K562 (cell line): ENCODE results near the gene EHMT2. TPM values are rescaled to one million over a fixed set of nuclear protein-coding genes. Genes with fewer than 3 reads are reported as not detected.
A peak's percentile ranks its signal among the peaks of the same experiment; 100 is the strongest.

Experiments
- ATAC-seq: fragments of 200-7000 bp; cut with Tn5 transposase; 3 replicates; pipeline ENCODE4 v1.9.1; 2020; ENCODE audit warnings: moderate library complexity
- BruUV-seq: library from RNA; stranded (reverse); fragments of 400-500 nt; replicated peaks from 2 replicates; lab custom pipeline; 2021; lab: Mats Ljungman, UMichigan
- CTCF ChIA-PET: fragments of 300-600 bp; formaldehyde crosslinking; extraction: SDS; loops from one replicate; lab custom pipeline; 2021; ENCODE audit warnings: low intra/inter-chr PET ratio; lab: Yijun Ruan, JAX
- POLR2A ChIA-PET: fragments of 300-600, 350-650 bp; sonication (Branson Sonifier 250); formaldehyde crosslinking; extraction: SDS; loops from one replicate; lab custom pipeline; 2021; ENCODE audit warnings: antibody characterized with exemption, inconsistent platforms; lab: Yijun Ruan, JAX
- DNase-seq, 4 experiments: peaks; one replicate each; pipeline versions ENCODE4 v3.0.0 to v3.0.0-alpha.2; 2011 to 2018; ENCODE audit warnings: low spot score in 3 of 4, mixed read lengths in 3 of 4; ENCODE audit errors: extremely low read depth in 1 of 4
- FAIRE-seq: peaks from 2 replicates; lab custom pipeline; 2011; peaks lifted over from hg19 to GRCh38; lab: Jason Lieb, UNC
- H2AFZ ChIP-seq: 2 replicates; pipeline ENCODE4 v1.6.0; 2011; ENCODE audit warnings: low read depth, low read length, control low read depth, inconsistent platforms
- H3K27ac ChIP-seq: fragments of 200-600 bp; 3 replicates; pipeline ENCODE4 v1.8.0; 2011; ENCODE audit warnings: low read depth, mild to moderate bottlenecking, control low read depth, inconsistent platforms, low read length, moderate library complexity, mixed read lengths; ENCODE audit errors: extremely low read depth
- H3K27me3 ChIP-seq, 2 experiments: fragments of 300-600 bp in 1 of 2; 2 replicates in 1 of 2; 3 replicates in 1 of 2; pipeline versions ENCODE4 v1.6.0 to v1.8.0; 2011; ENCODE audit warnings: inconsistent platforms in 2 of 2, low read length in 2 of 2, mild to moderate bottlenecking in 1 of 2, mixed read lengths in 1 of 2, moderate library complexity in 1 of 2; ENCODE audit not compliant: control insufficient read depth in 2 of 2, insufficient read depth in 2 of 2
- H3K36me3 ChIP-seq: fragments of 300-600 bp; 3 replicates; pipeline ENCODE4 v1.8.0; 2011; ENCODE audit warnings: mild to moderate bottlenecking, low read length, inconsistent platforms; ENCODE audit not compliant: control insufficient read depth, insufficient read depth
- H3K4me1 ChIP-seq, 2 experiments: fragments of 200-600 bp in 1 of 2; replicated peaks in 1 of 2; 2 replicates in 1 of 2; 3 replicates in 1 of 2; pipeline versions ENCODE4 v1.5.1 to v1.8.0; 2011; ENCODE audit warnings: inconsistent platforms in 2 of 2, low read length in 2 of 2, mild to moderate bottlenecking in 1 of 2, mixed read lengths in 1 of 2, moderate library complexity in 1 of 2; ENCODE audit not compliant: control insufficient read depth in 2 of 2, insufficient read depth in 2 of 2
- H3K4me2 ChIP-seq: 2 replicates; pipeline ENCODE4 v1.6.1; 2011; ENCODE audit warnings: low read length, control low read depth, inconsistent platforms, mixed read lengths; ENCODE audit not compliant: insufficient read depth
- H3K4me3 ChIP-seq: fragments of 200-600 bp; sonication (generic), shearing (Covaris generic); 2 replicates; pipeline ENCODE4 v1.5.1; 2016; ENCODE audit warnings: control low read depth, inconsistent platforms
- H3K79me2 ChIP-seq: fragments of 200-600 bp; 3 replicates; pipeline ENCODE4 v1.8.0; 2011; ENCODE audit warnings: low read length, inconsistent platforms; ENCODE audit not compliant: control insufficient read depth, insufficient read depth
- H3K9ac ChIP-seq, 2 experiments: 2 replicates each; pipeline versions ENCODE4 v1.6.0 to v1.6.1; 2011; ENCODE audit warnings: low read depth in 2 of 2, low read length in 2 of 2, control low read depth in 1 of 2, inconsistent platforms in 1 of 2, mild to moderate bottlenecking in 1 of 2, mixed read lengths in 1 of 2; ENCODE audit not compliant: insufficient read depth in 1 of 2
- H3K9me1 ChIP-seq: one replicate; pipeline ENCODE4 v1.6.0; 2011; ENCODE audit warnings: inconsistent platforms, mild to moderate bottlenecking, low read length, moderate library complexity; ENCODE audit not compliant: control insufficient read depth, insufficient read depth
- H3K9me3 ChIP-seq: replicated peaks from 2 replicates; pipeline ENCODE4 v1.5.1; 2011; ENCODE audit warnings: low read depth, low read length, inconsistent platforms; ENCODE audit not compliant: control insufficient read depth, insufficient read depth
- H4K20me1 ChIP-seq: replicated peaks from 2 replicates; pipeline ENCODE4 v1.6.1; 2011; ENCODE audit warnings: low read length, inconsistent platforms, mixed read lengths; ENCODE audit not compliant: control insufficient read depth, insufficient read depth
- ARHGAP35 ChIP-seq: fragments of 450-650 bp; IDR thresholded peaks from 2 replicates; pipeline ENCODE4 v1.6.1; 2018; ENCODE audit not compliant: partially characterized antibody
- RAD51 ChIP-seq: fragments of 450-650 bp; IDR thresholded peaks from 2 replicates; pipeline ENCODE4 v1.7.1; 2016; ENCODE audit warnings: low read depth, mild to moderate bottlenecking, borderline replicate concordance
- USF2 ChIP-seq: sonication (generic); formaldehyde crosslinking; IDR thresholded peaks from 2 replicates; pipeline ENCODE4 v1.5.0; 2020; ENCODE audit warnings: missing genetic modification reagents
- ZNF280B ChIP-seq: fragments of 250-450 bp; sonication (Bioruptor Pico); IDR thresholded peaks from 2 replicates; pipeline ENCODE4 v1.5.1; 2021; ENCODE audit warnings: mild to moderate bottlenecking
- WGBS: fragments of 100-300 bp; shearing (Covaris generic); methylation state at CpG from one replicate; pipeline ENCODE4 v1.1.6; 2016; ENCODE audit warnings: low coverage, mixed read lengths; ENCODE audit not compliant: insufficient coverage; ENCODE audit errors: missing lambda C conversion rate; 5-methylcytosine and 5-hydroxymethylcytosine counted together
- in situ Hi-C: fragments of 300-500 bp; cut with MboI; formaldehyde crosslinking; loops from 4 replicates; pipeline ENCODE4 v1.15.0; 2018; ENCODE audit warnings: inconsistent platforms, mixed read lengths
- intact Hi-C: fragments of 100-400 bp; cut with micrococcal nuclease; formaldehyde crosslinking; loops from 2 replicates; pipeline ENCODE4 v1.14.2; 2022
- polyA plus RNA-seq, 8 experiments: library from polyadenylated mRNA; depleted of rRNA in 4 of 8; stranded (reverse) in 5 of 8; unstranded in 3 of 8; fragments of >200 nt; fragmentation: Nextera tagmentation in 2 of 8; fragmentation: Illumina TruSeq in 1 of 8; extraction: Ambion mirVana in 2 of 8; extraction: Trizol in 1 of 8; gene quantifications; 2 replicates each; pipeline versions ENCODE4 v1.2.1 to v1.2.3, GENCODE V29; 2011 to 2014; ENCODE audit warnings: inconsistent platforms in 1 of 8, missing spikeins in 1 of 8
- total RNA-seq, 7 experiments: library from RNA; depleted of rRNA in 6 of 7; stranded (reverse); fragments of >200 nt in 6 of 7; fragmentation: Illumina TruSeq in 2 of 7; extraction: Trizol in 2 of 7; gene quantifications; 2 replicates each; pipeline versions ENCODE4 v1.2.1 to v1.2.3, GENCODE V29; 2011 to 2021; ENCODE audit warnings: low replicate concordance in 1 of 7
- TF ChIP-seq, protein P1 (sequence below): fragments of 450-650 bp; formaldehyde crosslinking; IDR thresholded peaks from 2 replicates; pipeline ENCODE4 v1.4.0; 2020; ENCODE audit warnings: mild to moderate bottlenecking, mixed read lengths
- TF ChIP-seq, protein P2 (sequence below): sonication (generic); formaldehyde crosslinking; IDR thresholded peaks from 2 replicates; pipeline ENCODE4 v1.8.0; 2022; ENCODE audit warnings: missing genetic modification reagents, mild to moderate bottlenecking, borderline replicate concordance

Gene EHMT2
- total and polyA plus RNA-seq, 9 of the 15 experiments (the other 6 are each of a cell fraction or from before 2014, with no cell fraction given) = 2.1 to 63.8 (median 38.5) TPM

DNA sequence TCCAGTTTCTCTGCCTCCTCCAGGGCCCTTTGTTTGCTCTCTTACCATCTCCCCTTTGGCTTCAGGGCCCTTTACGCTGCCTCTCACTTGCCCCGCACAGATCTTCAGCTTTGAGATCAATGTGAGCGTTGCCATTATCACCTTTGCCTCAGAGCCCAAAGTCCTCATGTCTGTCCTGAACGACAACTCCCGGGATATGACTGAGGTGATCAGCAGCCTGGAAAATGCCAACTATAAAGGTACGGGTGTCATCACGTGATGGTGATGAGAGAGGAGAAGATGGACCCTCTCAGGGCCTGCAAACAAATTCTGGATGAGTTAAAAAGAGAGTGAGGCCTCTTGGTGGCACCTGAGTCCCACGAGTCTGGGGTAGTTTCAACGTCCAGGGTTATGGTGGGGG lies 38.3 kb upstream of the EHMT2 start (continued):
- TF ChIP-seq, protein P1, sequence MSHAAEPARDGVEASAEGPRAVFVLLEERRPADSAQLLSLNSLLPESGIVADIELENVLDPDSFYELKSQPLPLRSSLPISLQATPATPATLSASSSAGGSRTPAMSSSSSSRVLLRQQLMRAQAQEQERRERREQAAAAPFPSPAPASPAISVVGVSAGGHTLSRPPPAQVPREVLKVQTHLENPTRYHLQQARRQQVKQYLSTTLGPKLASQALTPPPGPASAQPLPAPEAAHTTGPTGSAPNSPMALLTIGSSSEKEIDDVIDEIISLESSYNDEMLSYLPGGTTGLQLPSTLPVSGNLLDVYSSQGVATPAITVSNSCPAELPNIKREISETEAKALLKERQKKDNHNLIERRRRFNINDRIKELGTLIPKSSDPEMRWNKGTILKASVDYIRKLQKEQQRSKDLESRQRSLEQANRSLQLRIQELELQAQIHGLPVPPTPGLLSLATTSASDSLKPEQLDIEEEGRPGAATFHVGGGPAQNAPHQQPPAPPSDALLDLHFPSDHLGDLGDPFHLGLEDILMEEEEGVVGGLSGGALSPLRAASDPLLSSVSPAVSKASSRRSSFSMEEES (CRISPR knock-in tag) = peak; percentile 84
- peak; percentile 52; the same call in 1 of the 2 replicates for TF ChIP-seq RAD51
- no peak for TF ChIP-seq ARHGAP35

DNA sequence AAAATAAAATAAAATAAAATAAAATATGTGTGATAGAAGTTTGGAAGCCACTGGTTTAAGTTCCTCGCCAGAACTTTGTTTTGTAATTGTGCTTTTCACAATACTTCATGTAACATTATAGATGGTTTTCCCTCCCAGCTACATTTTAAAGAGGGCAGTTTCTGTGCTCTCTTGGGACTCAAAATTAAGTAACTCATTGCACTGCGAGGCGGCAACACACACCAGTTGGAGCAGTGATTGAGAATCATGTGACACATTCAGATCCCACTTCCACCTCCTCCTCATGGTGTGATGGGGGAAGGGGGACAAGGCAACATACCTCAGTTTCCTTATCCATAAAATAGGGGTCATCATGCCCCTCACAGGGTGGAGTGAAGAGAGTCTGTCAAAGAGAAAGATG lies 37.5 kb upstream of the EHMT2 start:
- CTCF ChIA-PET = no interaction called here
- Histone ChIP-seq H3K9me1 (no peaks in the 10 kb centered on the region), H3K27me3 (peaks cover 8 to 12% of the 10 kb centered on the region in 2 experiments; a peak in 2 of 5 replicates), H3K9me3 (no peaks in the 10 kb centered on the region)
- no TSS peak for BruUV-seq
- in situ Hi-C loops = no loop called here
- ATAC-seq = no peak
- no peak for TF ChIP-seq ZNF280B (CRISPR knock-in tag)
- TF ChIP-seq USF2 (CRISPR knock-in tag) = 0 out of 2 replicates have a peak, but pooled peaks have one; percentile 13
- TF ChIP-seq, protein P2, sequence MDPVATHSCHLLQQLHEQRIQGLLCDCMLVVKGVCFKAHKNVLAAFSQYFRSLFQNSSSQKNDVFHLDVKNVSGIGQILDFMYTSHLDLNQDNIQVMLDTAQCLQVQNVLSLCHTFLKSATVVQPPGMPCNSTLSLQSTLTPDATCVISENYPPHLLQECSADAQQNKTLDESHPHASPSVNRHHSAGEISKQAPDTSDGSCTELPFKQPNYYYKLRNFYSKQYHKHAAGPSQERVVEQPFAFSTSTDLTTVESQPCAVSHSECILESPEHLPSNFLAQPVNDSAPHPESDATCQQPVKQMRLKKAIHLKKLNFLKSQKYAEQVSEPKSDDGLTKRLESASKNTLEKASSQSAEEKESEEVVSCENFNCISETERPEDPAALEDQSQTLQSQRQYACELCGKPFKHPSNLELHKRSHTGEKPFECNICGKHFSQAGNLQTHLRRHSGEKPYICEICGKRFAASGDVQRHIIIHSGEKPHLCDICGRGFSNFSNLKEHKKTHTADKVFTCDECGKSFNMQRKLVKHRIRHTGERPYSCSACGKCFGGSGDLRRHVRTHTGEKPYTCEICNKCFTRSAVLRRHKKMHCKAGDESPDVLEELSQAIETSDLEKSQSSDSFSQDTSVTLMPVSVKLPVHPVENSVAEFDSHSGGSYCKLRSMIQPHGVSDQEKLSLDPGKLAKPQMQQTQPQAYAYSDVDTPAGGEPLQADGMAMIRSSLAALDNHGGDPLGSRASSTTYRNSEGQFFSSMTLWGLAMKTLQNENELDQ (CRISPR knock-in tag) = no peak
- TF ChIP-seq, all 486 proteins: peak for 1
- Histone ChIP-seq H3K4me2 (no peak overlapping the region), H3K9ac (no peak overlapping the region), H3K79me2 (no peaks in the 10 kb centered on the region), H3K27ac (no peak overlapping the region), H2AFZ (no peak overlapping the region), H3K4me1 (peaks cover 0 to 7% of the 10 kb centered on the region in 2 experiments; a peak in 2 of 5 replicates), H4K20me1 (no peaks in the 10 kb centered on the region), H3K36me3 (no peaks in the 10 kb centered on the region), H3K4me3 (no peak overlapping the region)
- intact Hi-C loops = no loop called here
- DNase-seq = no peak
- 18% methylated on average over 3 of the region's 3 CpGs for WGBS
- no peak for FAIRE-seq
- POLR2A ChIA-PET = interaction anchor here (0.5 to 1.5 kb wide), 4 partner anchors 11 to 700 kb away, joined by 3 to 5 read pairs (median 4); partner anchors contain the start of gene CFB
